ENCODE results near the gene GNGT1. TPM values are rescaled to one million over a fixed set of nuclear protein-coding genes. Genes with fewer than 3 reads are reported as not detected.

GNGT1 gene
- total RNA-seq, 1 donor: not detected

DNA sequence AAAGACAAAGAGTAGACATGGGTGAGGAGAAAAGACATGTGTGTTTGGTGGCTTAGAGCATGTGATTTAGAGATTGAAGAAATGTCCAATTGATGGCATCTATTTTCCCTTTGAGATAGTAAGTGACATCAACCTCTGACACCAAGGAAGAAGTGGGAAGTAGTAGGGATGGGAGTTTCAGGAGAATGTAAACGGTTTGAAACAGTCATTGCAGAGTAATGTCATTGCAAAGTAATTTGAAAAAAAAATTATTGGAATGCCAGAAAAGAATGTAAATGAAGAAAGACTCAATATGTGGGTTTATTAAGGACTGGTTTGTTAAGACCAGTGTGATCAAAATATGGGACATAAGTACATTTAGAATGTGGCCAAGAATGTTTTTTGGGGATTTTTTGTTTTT lies 41.7 kb downstream of the GNGT1 start:
- H3K4me3 ChIP-seq (ENCODE audit: low read depth, low read length): no peak overlapping the region

DNA sequence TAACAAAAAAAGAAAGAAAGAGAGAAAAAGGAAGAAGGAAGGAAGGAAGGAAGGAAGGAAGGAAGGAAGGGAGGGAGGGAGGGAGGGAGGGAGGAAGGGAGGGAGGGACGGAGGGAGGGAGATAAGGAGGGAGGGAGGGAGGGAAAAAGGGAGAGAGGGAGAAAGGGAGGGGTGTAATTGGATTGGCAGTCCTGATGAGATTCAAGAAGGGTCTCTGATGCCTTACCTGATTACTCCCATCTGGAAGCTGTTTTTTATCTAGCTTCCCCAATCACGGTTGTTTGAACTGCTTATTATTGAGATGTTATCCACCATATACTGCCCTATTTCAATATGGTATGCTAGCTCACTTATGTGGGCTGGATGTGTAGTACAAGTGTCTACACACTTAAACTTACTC lies 42.5 kb downstream of the GNGT1 start:
- DNase-seq (ENCODE audit: low read depth): no peak
- TF ChIP-seq, protein P1, sequence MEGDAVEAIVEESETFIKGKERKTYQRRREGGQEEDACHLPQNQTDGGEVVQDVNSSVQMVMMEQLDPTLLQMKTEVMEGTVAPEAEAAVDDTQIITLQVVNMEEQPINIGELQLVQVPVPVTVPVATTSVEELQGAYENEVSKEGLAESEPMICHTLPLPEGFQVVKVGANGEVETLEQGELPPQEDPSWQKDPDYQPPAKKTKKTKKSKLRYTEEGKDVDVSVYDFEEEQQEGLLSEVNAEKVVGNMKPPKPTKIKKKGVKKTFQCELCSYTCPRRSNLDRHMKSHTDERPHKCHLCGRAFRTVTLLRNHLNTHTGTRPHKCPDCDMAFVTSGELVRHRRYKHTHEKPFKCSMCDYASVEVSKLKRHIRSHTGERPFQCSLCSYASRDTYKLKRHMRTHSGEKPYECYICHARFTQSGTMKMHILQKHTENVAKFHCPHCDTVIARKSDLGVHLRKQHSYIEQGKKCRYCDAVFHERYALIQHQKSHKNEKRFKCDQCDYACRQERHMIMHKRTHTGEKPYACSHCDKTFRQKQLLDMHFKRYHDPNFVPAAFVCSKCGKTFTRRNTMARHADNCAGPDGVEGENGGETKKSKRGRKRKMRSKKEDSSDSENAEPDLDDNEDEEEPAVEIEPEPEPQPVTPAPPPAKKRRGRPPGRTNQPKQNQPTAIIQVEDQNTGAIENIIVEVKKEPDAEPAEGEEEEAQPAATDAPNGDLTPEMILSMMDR (IDR thresholded peaks at IDR 0.05; ENCODE audit: insufficient read depth, low read depth, low read length): no peak
- no peak overlapping the region for H3K4me3 ChIP-seq (ENCODE audit: low read depth, low read length)

More for the DNA sequence above, 41.7 kb downstream of the GNGT1 start:
- TF ChIP-seq, protein P1 (IDR thresholded peaks at IDR 0.05; ENCODE audit: insufficient read depth, low read depth, low read length): no peak
- peak; percentile 58 for DNase-seq (ENCODE audit: low read depth)

DNA sequence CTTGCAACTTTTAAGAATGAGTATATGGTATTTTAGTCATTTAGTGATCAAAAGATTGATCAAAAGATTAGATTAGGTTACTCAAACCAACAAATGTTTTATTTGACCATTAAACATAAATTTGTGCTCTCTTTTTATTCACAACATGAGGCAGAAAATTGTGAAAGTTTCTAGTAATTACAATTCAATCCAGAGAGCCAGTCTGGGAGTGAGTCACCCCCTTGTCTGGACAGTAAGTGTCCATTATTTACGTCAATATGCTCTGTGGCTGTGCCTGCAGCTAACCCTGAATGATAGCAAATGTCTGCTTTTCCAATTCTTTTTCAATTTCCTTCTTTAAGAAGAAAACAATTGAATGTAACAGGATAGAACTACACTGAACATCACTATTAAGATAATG lies 43.1 kb downstream of the GNGT1 start:
- TF ChIP-seq, protein P1 (IDR thresholded peaks at IDR 0.05; ENCODE audit: insufficient read depth, low read depth, low read length): no peak
- DNase-seq (ENCODE audit: low read depth): peak; percentile 95
- H3K4me3 ChIP-seq (ENCODE audit: low read depth, low read length): no peak overlapping the region

DNA sequence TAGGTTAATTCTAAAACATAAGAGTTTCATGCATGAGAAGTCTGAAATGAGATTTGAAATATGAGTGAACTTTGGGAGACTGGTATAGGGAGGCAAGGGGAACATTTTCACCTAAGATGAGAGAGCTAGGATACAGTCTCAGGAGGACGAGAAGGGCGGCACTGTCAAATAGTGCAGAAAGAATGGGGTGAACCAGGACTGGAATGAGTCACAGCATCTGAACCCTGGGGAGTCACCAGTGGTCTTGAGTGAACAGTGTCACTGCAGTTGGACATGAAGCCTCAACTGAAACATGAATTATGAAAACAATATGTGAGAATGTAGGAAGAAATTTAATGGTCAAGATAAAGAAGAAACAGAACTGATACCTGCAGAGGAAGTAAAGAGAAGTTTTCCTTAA lies 48.9 kb downstream of the GNGT1 start:
- TF ChIP-seq, protein P1 (IDR thresholded peaks at IDR 0.05; ENCODE audit: insufficient read depth, low read depth, low read length): no peak
- DNase-seq (ENCODE audit: low read depth): no peak
- H3K4me3 ChIP-seq (ENCODE audit: low read depth, low read length): no peak overlapping the region

DNA sequence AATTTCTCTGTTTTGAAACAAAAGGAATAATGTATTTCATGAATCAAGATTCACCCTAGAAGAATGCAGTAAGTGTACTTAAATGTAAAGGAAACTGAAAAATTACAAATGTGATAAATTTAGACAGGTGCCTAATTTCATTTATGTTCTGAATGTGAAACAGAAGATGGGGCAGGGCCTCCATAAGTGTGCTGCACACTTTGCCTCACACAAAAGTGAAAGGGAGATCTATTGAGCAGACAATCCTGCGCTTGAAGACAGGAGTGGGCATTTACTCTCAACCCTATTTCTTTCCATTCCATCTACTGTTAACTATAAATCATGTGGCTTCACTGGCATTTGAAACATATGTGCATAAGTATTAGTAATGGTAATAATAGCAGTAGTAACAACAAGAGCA lies 51.4 kb downstream of the GNGT1 start:
- no peak for DNase-seq (ENCODE audit: low read depth)
- TF ChIP-seq, protein P1 (IDR thresholded peaks at IDR 0.05; ENCODE audit: insufficient read depth, low read depth, low read length): no peak
- H3K4me3 ChIP-seq (ENCODE audit: low read depth, low read length): no peak overlapping the region

DNA sequence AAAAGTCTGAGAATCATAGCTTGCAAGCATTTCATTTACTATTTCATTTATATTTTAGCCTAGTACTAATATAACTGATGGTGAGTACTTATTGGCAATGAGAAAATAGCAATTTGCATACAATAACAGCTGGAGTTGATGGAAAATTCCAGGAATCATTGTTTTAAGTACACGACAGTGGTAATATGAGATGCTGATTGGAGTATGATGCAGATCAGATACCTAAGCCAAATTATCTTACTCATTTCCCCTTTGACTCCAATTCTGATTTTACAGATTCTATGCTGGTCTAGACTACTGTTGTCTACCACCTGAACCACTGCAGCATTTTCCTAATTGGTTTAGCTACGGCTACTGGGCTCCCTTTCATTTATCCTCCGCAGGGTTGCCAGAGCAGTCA lies 51.8 kb downstream of the GNGT1 start:
- TF ChIP-seq, protein P1 (IDR thresholded peaks at IDR 0.05; ENCODE audit: insufficient read depth, low read depth, low read length): no peak
- no peak for DNase-seq (ENCODE audit: low read depth)
- H3K4me3 ChIP-seq (ENCODE audit: low read depth, low read length): no peak overlapping the region

DNA sequence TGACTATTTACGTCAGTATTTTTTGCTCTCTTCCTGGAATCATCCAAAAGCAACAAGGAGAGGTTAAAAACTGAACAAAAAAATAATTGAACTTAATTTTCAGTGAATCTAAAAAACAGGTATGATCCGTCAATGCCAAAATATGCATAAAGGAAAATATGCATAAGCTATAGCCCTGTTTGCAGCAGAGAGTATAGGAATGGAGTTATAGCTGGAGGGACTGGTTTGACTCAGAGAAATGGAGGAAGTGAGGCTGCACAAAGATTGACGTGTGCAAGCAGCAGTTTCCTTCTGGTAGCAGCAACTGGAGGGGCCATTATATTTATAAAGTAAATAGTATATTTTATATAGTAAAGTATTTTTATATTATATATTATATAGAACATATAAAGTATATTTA lies 52.3 kb downstream of the GNGT1 start:
- TF ChIP-seq, protein P1 (IDR thresholded peaks at IDR 0.05; ENCODE audit: insufficient read depth, low read depth, low read length): no peak
- no peak overlapping the region for H3K4me3 ChIP-seq (ENCODE audit: low read depth, low read length)
- no peak for DNase-seq (ENCODE audit: low read depth)
